ENCODE measurements around the gene PAK6. TPM values are rescaled to one million over a fixed set of nuclear protein-coding genes. Genes with fewer than 3 reads are reported as not detected.

Gene PAK6
- total and polyA plus RNA-seq, 9 of the 15 experiments (the other 6 are each of a cell fraction or from before 2014, with no cell fraction given), result 0.03 to 0.74 (median 0.16) TPM; not detected in 2

GRCh38 chr15:40323239-40323952 lies 84.5 kb downstream of the PAK6 start, which contains the start of gene INAFM2 (continued):
- TF ChIP-seq RERE (CRISPR knock-in tag; IDR thresholded peaks at IDR 0.05; ENCODE audit: borderline replicate concordance) (no peak), CTCFL (IDR thresholded peaks at IDR 0.05; ENCODE audit: borderline replicate concordance, insufficient read depth, low read depth, low read length, poor library complexity, severe bottlenecking) (peak; percentile 97), EWSR1 (IDR thresholded peaks at IDR 0.05; ENCODE audit: borderline replicate concordance, low read depth, partially characterized antibody) (no peak), CREB1 (IDR thresholded peaks at IDR 0.05) (peak; percentile 57), CREB1 (CRISPR knock-in tag; IDR thresholded peaks at IDR 0.05) (peak; percentile 86), ZNF263 (CRISPR knock-in tag; IDR thresholded peaks at IDR 0.05; ENCODE audit: borderline replicate concordance) (peak; percentile 39; the same call in 1 of the 2 replicates), KLF1 (tag; IDR thresholded peaks at IDR 0.05) (peak; percentile 57; the same call in 1 of the 2 replicates)
- TF ChIP-seq, protein P1, sequence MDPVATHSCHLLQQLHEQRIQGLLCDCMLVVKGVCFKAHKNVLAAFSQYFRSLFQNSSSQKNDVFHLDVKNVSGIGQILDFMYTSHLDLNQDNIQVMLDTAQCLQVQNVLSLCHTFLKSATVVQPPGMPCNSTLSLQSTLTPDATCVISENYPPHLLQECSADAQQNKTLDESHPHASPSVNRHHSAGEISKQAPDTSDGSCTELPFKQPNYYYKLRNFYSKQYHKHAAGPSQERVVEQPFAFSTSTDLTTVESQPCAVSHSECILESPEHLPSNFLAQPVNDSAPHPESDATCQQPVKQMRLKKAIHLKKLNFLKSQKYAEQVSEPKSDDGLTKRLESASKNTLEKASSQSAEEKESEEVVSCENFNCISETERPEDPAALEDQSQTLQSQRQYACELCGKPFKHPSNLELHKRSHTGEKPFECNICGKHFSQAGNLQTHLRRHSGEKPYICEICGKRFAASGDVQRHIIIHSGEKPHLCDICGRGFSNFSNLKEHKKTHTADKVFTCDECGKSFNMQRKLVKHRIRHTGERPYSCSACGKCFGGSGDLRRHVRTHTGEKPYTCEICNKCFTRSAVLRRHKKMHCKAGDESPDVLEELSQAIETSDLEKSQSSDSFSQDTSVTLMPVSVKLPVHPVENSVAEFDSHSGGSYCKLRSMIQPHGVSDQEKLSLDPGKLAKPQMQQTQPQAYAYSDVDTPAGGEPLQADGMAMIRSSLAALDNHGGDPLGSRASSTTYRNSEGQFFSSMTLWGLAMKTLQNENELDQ (CRISPR knock-in tag; IDR thresholded peaks at IDR 0.05; ENCODE audit: borderline replicate concordance), result no peak

Data from K562 (cell line).